Transverse colon (tissue), 3 donors: ENCODE results near the gene ZNF74.

Source experiments
- CTCF ChIP-seq, 5 experiments: fragments of 200-600 bp in 3 of 5; fragments of 450-650 bp in 2 of 5; sonication (generic) in 3 of 5; IDR thresholded peaks; 1 replicate in 2 of 5; 2 replicates in 3 of 5; pipeline ENCODE4 v1.5.1; 2016 to 2017; ENCODE audit warnings: antibody characterized with exemption in 5 of 5, inconsistent platforms in 3 of 5, mild to moderate bottlenecking in 2 of 5, moderate library complexity in 1 of 5
- POLR2A ChIP-seq: fragments of 450-650 bp; IDR thresholded peaks from one replicate; pipeline ENCODE4 v1.6.1; 2016; ENCODE audit warnings: antibody characterized with exemption, mild to moderate bottlenecking, moderate library complexity

- TF ChIP-seq POLR2A: no peak
- no peak for TF ChIP-seq CTCF (IDR thresholded peaks at IDR 0.05)
Measured at GRCh38 chr22:20401376-20402014, 7.5 kb downstream of the ZNF74 start.
